Measurements from ENCODE around the gene CRYBG2. TPM values are rescaled to one million over a fixed set of nuclear protein-coding genes. Genes with fewer than 3 reads are reported as not detected.
A peak's percentile ranks its signal among the peaks of the same experiment; 100 is the strongest.

The CRYBG2 gene
- total RNA-seq, 1 donor from 2014 or later, result 2.1 TPM

DNA sequence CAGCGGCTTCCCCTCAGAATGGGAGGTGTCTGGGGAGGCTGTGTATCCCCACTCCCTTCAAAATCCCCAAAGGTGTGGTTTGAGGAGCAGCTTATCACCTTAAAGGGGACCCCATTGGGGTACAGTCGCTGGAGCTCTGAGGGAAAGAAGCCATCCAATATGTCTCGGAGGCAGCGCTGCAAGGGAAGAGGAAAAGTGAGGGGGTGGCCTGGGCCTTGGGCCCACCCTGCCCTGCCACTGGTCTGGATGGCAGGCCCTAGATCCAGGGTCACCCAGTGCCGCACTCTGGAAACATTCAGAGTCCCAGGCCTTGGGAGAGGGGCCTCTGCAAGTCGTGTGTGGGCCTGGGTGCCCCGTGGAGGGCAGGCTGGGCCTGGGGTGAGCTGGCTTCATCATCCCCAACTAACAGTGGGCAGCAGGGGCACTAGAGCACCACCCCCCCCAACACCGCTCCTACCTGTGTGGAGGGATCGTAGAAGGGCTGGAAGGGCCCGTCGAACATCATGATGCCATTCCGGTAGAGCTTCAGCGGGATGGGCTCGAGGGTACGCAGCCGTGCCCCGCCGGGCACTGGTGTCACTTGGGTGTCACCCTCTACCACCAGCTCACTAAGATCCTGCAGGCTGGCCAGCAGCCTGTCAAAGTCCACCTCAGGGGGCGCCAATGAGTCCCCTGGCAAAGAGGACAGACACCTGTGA is 68.4 kb downstream of the CRYBG2 start:
- DNase-seq, result no peak

DNA sequence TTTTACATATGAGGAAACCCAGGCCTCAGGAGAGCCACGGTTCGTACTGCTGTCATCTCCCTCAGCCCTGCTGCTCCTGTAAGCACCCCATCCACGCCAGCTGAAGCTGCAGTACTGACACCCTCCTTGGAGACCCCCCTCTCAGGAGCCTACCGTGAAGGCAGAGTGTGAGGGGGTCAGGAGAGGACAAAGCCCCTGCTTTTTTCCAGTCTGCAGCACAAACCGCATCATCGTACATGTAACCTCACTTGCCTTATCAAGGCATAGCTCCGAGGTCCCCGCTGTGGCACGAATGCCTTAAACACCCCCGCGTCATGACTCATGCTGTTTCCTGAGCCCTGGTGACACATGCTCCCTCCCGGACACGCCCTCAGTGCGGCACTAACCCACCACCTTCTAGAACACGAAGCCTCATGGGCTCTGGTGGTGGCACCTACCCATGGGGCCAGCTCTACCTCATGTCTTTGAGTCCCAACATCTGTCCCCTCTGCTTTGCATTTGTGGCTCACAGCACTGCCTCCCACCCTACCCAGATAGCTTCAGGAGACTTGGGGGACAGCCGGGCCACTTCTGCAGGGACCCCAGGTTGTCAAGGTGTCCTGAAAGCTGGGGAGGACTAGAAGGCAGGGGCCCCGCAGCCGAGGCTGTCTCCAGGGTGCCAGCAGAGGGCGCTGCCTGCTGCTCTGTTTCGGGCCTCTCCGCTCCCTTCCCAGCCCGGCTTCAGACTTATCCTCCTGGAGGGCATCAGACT is 69.2 kb downstream of the CRYBG2 start:
- ATAC-seq (peak; percentile 45 to 46), DNase-seq (peak; percentile 85)
- Histone ChIP-seq H3K27ac (peak overlapping the region; percentile 60), H3K36me3 (peaks cover 20% of the 10 kb centered on the region), H3K4me1 (peaks cover 93% of the 10 kb centered on the region), H3K4me3 (no peak overlapping the region), H3K27me3 (ENCODE audit: low read depth) (no peaks in the 10 kb centered on the region), H3K9me3 (no peaks in the 10 kb centered on the region)
- TF ChIP-seq, protein P1, sequence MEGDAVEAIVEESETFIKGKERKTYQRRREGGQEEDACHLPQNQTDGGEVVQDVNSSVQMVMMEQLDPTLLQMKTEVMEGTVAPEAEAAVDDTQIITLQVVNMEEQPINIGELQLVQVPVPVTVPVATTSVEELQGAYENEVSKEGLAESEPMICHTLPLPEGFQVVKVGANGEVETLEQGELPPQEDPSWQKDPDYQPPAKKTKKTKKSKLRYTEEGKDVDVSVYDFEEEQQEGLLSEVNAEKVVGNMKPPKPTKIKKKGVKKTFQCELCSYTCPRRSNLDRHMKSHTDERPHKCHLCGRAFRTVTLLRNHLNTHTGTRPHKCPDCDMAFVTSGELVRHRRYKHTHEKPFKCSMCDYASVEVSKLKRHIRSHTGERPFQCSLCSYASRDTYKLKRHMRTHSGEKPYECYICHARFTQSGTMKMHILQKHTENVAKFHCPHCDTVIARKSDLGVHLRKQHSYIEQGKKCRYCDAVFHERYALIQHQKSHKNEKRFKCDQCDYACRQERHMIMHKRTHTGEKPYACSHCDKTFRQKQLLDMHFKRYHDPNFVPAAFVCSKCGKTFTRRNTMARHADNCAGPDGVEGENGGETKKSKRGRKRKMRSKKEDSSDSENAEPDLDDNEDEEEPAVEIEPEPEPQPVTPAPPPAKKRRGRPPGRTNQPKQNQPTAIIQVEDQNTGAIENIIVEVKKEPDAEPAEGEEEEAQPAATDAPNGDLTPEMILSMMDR (IDR thresholded peaks at IDR 0.05), result peak; percentile 77
- intact Hi-C loops (cut with DNase I), result no loop called here

More for the DNA sequence above, 68.4 kb downstream of the CRYBG2 start:
- H3K27ac ChIP-seq, result peak overlapping the region; percentile 21
- H3K27me3 ChIP-seq (ENCODE audit: low read depth), result no peaks in the 10 kb centered on the region
- no peaks in the 10 kb centered on the region for H3K9me3 ChIP-seq
- peaks cover 20% of the 10 kb centered on the region for H3K36me3 ChIP-seq
- peaks cover 99% of the 10 kb centered on the region for H3K4me1 ChIP-seq
- TF ChIP-seq, protein P1 (IDR thresholded peaks at IDR 0.05), result peak; percentile 23
- no peak for ATAC-seq
- H3K4me3 ChIP-seq, result no peak overlapping the region
- intact Hi-C loops (cut with DNase I), result no loop called here

DNA sequence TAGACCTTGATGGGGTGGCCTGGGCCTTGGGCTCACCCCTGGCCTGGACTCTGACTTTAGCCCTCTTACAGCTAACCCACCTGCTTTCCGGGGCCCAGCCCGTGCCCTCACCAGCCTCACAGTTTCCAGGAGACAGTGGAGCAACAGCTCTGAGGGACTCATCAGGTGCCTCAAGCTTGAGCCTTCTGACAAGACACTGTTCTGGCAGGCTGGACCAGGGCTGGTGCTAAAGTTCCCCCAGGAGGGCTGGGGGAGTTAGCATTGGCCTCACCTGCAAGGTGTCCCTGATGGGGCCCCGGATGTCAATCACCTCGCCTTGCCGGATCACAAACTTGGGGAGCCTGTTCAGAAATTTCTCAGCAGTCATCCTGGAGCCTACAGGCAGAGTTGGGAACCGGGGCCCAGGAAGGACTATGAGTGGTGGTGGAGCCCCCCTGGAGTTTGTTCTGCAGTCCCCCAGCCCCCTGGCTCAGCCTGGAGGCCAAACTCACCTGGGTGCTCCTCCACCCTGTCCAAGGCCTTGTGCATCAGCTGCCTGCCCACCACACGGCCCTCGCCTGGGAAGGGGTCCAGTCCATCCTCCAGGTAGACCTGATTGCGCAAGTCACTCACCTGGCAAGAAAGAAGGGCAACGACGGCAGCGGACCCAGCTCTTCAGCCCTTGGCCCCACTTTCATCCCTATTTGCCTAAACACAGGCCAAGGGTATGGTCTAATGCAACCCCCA is 69.9 kb downstream of the CRYBG2 start:
- TF ChIP-seq, protein P1 (IDR thresholded peaks at IDR 0.05), result no peak
- intact Hi-C loops (cut with DNase I), result no loop called here
- ATAC-seq, result no peak
- H3K27me3 ChIP-seq (ENCODE audit: low read depth), result no peaks in the 10 kb centered on the region
- H3K36me3 ChIP-seq, result peaks cover 20% of the 10 kb centered on the region
- H3K27ac ChIP-seq, result peak overlapping the region; percentile 60
- no peak overlapping the region for H3K4me3 ChIP-seq
- peaks cover 91% of the 10 kb centered on the region for H3K4me1 ChIP-seq
- H3K9me3 ChIP-seq, result no peaks in the 10 kb centered on the region
- no peak for DNase-seq

DNA sequence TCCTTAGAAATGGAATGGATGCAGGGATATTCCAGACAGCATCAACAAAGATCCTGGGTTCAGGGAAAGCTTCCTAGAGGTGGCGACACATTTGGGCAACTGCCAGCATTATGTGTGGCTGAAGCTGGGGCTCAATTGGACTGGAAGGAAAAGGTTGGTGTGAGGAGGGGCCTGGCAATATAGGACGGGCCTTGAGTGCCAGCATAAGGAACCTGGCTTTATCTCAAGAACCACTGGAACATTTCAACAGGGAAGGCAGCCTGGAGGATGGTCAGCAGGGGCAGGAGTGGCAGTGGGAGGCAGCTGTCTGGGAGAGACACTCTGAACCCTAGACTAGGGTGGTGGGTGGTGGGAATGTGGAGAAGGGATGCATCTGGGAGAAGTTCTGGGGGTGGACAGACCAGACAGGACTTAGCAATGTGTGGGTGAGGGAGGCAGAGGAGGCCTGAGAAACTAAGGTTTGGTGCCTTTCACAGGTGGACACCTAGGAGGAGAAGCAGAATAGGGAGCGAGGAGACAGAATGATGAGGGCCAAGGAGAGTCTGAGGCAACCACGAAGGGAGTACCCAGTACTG is 70.6 kb downstream of the CRYBG2 start:
- intact Hi-C loops (cut with DNase I), result no loop called here
- Histone ChIP-seq H3K27ac (no peak overlapping the region), H3K36me3 (peaks cover 20% of the 10 kb centered on the region)

More for the DNA sequence above, 70.6 kb downstream of the CRYBG2 start:
- DNase-seq, result no peak
- TF ChIP-seq, protein P1 (IDR thresholded peaks at IDR 0.05), result no peak
- no peak for ATAC-seq
- H3K27me3 ChIP-seq (ENCODE audit: low read depth), result no peaks in the 10 kb centered on the region
- no peak overlapping the region for H3K4me3 ChIP-seq
- H3K4me1 ChIP-seq, result peaks cover 91% of the 10 kb centered on the region
- no peaks in the 10 kb centered on the region for H3K9me3 ChIP-seq
